Fibroblast of mammary gland (primary cell): Measurements from ENCODE around the gene C4orf33.
"Not testable (repeated sequence)": the region's sequence is repeated elsewhere in the genome, so short reads cannot be mapped to it uniquely, and the experiment has no call there.

Source experiments
- DNase-seq: peaks from one replicate; pipeline ENCODE4 v3.0.0-alpha.2; 2010; ENCODE audit warnings: low read depth
- H3K4me3 ChIP-seq: 2 replicates; pipeline ENCODE4 v1.5.1; 2011; ENCODE audit warnings: low read depth, mild to moderate bottlenecking, low read length, moderate library complexity; ENCODE audit not compliant: control insufficient read depth
- CTCF ChIP-seq: conservative IDR thresholded peaks from 2 replicates; pipeline ENCODE4 v1.5.1; 2011; ENCODE audit warnings: low read depth, low read length, inconsistent platforms; ENCODE audit not compliant: control insufficient read depth, insufficient read depth

The C4orf33 gene

GRCh38 chr4:129095811-129096454 is at the start of gene C4orf33:
Gene C4orf33 (plus strand): TSS chr4:129096152. CDS start chr4:129102611, 6,459 bp downstream.
- H3K4me3 ChIP-seq: peak within 1 kb of the TSS; percentile 82
- TF ChIP-seq CTCF: no peak
- DNase-seq: peak; percentile 70

GRCh38 chr4:129059028-129059427 is 36.9 kb upstream of the C4orf33 start:
- TF ChIP-seq CTCF: no peak
- DNase-seq: no peak
- no peak overlapping the region for H3K4me3 ChIP-seq

- no peak for TF ChIP-seq CTCF
- DNase-seq: no peak
- H3K4me3 ChIP-seq: no peak overlapping the region
Observed at GRCh38 chr4:129062580-129062979, 33.4 kb upstream of the C4orf33 start.

- no peak overlapping the region for H3K4me3 ChIP-seq
- no peak for DNase-seq
- no peak for TF ChIP-seq CTCF
Observed at GRCh38 chr4:129063640-129064039, 32.3 kb upstream of the C4orf33 start.

GRCh38 chr4:129064717-129065116 is 31.2 kb upstream of the C4orf33 start:
- peak; percentile 83 for DNase-seq
- TF ChIP-seq CTCF: no peak
- H3K4me3 ChIP-seq: no peak overlapping the region

GRCh38 chr4:129069537-129069936 is 26.4 kb upstream of the C4orf33 start:
- not testable (repeated sequence) for DNase-seq, H3K4me3 ChIP-seq

GRCh38 chr4:129077326-129077725 is 18.6 kb upstream of the C4orf33 start:
- DNase-seq: no peak
- no peak overlapping the region for H3K4me3 ChIP-seq
- no peak for TF ChIP-seq CTCF
